ENCODE results near the gene GLT8D1.
"Not testable (repeated sequence)": the region's sequence is repeated elsewhere in the genome, so short reads cannot be mapped to it uniquely, and the experiment has no call there.

The GLT8D1 gene

DNA sequence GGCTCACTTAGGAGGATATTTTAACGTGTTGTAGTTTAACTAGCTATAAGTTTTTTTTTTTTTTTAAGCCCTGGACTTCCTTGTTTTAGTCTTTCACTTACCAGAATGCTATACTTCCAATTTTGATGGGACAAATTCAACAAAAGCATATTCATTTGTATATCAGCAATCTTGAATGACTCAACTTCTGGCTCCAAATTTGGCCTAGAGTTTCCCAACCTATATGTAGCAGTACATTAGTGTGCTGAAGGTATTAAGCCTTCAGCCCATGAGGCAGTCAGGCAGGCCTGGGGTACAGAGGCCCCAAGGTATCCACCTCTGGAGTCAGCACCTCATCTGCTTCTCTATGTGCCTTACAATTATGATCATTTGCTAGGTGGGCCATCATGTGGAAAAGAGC is 25.8 kb downstream of the GLT8D1 start:
- WGBS, 2 donors (ENCODE audit: extremely low coverage in 2 of 2, insufficient read length in 2 of 2, insufficient replicate concordance in 1 of 2), result no CpG with 5 or more reads among the region's 1 CpG
- no peak overlapping the region for H3K9ac ChIP-seq (ENCODE audit: low read depth, low read length, poor library complexity)
- H3K27me3 ChIP-seq (ENCODE audit: control insufficient read depth in 3 of 3, insufficient read depth in 3 of 3, low read depth in 1 of 3, low read length in 3 of 3), result no peaks in the 10 kb centered on the region
- no peak overlapping the region for H3K14ac ChIP-seq (ENCODE audit: low read length)
- H3K4me1 ChIP-seq (ENCODE audit: control insufficient read depth in 2 of 2, insufficient read depth in 1 of 2, low read depth in 1 of 2, low read length in 2 of 2), result peaks cover 0 to 17% of the 10 kb centered on the region in 2 donors
- peaks cover 2% of the 10 kb centered on the region for H3K79me1 ChIP-seq (ENCODE audit: low read depth, low read length)
- H3K23ac ChIP-seq (ENCODE audit: low read depth, low read length, poor library complexity), result no peak overlapping the region
- H4K8ac ChIP-seq (ENCODE audit: low read depth, low read length), result no peak overlapping the region
- no peak overlapping the region for H4K91ac ChIP-seq (ENCODE audit: low read depth, low read length, poor library complexity)
- DNase-seq (ENCODE audit: low spot score), result no peak
- H3K4ac ChIP-seq (ENCODE audit: low read length), result no peak overlapping the region
- H3K4me2 ChIP-seq (ENCODE audit: insufficient read depth, low read length, poor library complexity, severe bottlenecking), result no peak overlapping the region
- H3K9me3 ChIP-seq (replicated peaks in 1 of 2; ENCODE audit: control insufficient read depth in 2 of 2, insufficient read depth in 1 of 2, low read depth in 1 of 2, low read length in 2 of 2), result no peaks in the 10 kb centered on the region
- peaks cover 17 to 80% of the 10 kb centered on the region in 2 donors for H3K36me3 ChIP-seq (replicated peaks in 1 of 2; ENCODE audit: control insufficient read depth in 2 of 2, insufficient read depth in 2 of 2, low read length in 2 of 2)
- no peak overlapping the region for H3K4me3 ChIP-seq (ENCODE audit: low read length in 2 of 2)
- no peak overlapping the region for H2AFZ ChIP-seq (ENCODE audit: low read length)
- H2AK5ac ChIP-seq (ENCODE audit: low read depth, low read length), result no peak overlapping the region
- no peak overlapping the region for H2BK15ac ChIP-seq (ENCODE audit: low read length)
- no peak overlapping the region for H2BK5ac ChIP-seq (ENCODE audit: low read length)
- no peak overlapping the region for H2BK12ac ChIP-seq (ENCODE audit: low read length)
- H3K18ac ChIP-seq (ENCODE audit: low read length), result no peak overlapping the region
- no peak overlapping the region for H3K27ac ChIP-seq (replicated peaks; ENCODE audit: low read length)
- H2BK120ac ChIP-seq (ENCODE audit: low read depth, low read length), result no peak overlapping the region

DNA sequence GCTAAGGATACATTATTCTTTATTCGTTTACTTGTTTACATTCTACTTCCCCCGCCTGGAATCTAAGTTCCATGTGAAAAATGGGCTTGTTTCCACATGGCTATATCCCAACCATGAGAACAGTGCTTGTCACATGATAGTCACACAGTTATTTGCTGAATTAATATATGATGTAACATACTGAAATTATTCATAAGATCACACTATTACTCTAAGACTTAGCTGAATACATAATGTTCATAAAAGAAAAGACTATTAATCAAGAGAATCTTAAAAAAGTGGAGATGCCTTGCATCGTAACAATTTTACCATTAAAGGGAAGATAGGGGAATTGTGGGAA is 26.4 kb downstream of the GLT8D1 start:
- Histone ChIP-seq H3K4me1 (ENCODE audit: control insufficient read depth in 2 of 2, insufficient read depth in 1 of 2, low read depth in 1 of 2, low read length in 2 of 2) (peaks cover 0 to 14% of the 10 kb centered on the region in 2 donors), H4K91ac (ENCODE audit: low read depth, low read length, poor library complexity) (no peak overlapping the region), H2AK5ac (ENCODE audit: low read depth, low read length) (no peak overlapping the region), H3K4me3 (ENCODE audit: low read length in 2 of 2) (no peak overlapping the region), H2BK12ac (ENCODE audit: low read length) (no peak overlapping the region), H3K36me3 (replicated peaks in 1 of 2; ENCODE audit: control insufficient read depth in 2 of 2, insufficient read depth in 2 of 2, low read length in 2 of 2) (peaks cover 17 to 83% of the 10 kb centered on the region in 2 donors), H2BK5ac (ENCODE audit: low read length) (no peak overlapping the region), H3K4me2 (ENCODE audit: insufficient read depth, low read length, poor library complexity, severe bottlenecking) (no peak overlapping the region), H2AFZ (ENCODE audit: low read length) (no peak overlapping the region), H3K9ac (ENCODE audit: low read depth, low read length, poor library complexity) (no peak overlapping the region), H4K8ac (ENCODE audit: low read depth, low read length) (no peak overlapping the region), H3K14ac (ENCODE audit: low read length) (no peak overlapping the region), H3K23ac (ENCODE audit: low read depth, low read length, poor library complexity) (no peak overlapping the region), H3K27me3 (ENCODE audit: control insufficient read depth in 3 of 3, insufficient read depth in 3 of 3, low read depth in 1 of 3, low read length in 3 of 3) (no peaks in the 10 kb centered on the region), H3K79me1 (ENCODE audit: low read depth, low read length) (peaks cover 2% of the 10 kb centered on the region), H3K9me3 (replicated peaks in 1 of 2; ENCODE audit: control insufficient read depth in 2 of 2, insufficient read depth in 1 of 2, low read depth in 1 of 2, low read length in 2 of 2) (no peaks in the 10 kb centered on the region), H3K4ac (ENCODE audit: low read length) (no peak overlapping the region), H3K27ac (replicated peaks; ENCODE audit: low read length) (no peak overlapping the region), H2BK15ac (ENCODE audit: low read length) (no peak overlapping the region), H2BK120ac (ENCODE audit: low read depth, low read length) (no peak overlapping the region), H3K18ac (ENCODE audit: low read length) (no peak overlapping the region)
- WGBS, 2 donors (ENCODE audit: extremely low coverage in 2 of 2, insufficient read length in 2 of 2, insufficient replicate concordance in 1 of 2), result no CpG with 5 or more reads among the region's 3 CpGs
- no peak for DNase-seq (ENCODE audit: low spot score)

DNA sequence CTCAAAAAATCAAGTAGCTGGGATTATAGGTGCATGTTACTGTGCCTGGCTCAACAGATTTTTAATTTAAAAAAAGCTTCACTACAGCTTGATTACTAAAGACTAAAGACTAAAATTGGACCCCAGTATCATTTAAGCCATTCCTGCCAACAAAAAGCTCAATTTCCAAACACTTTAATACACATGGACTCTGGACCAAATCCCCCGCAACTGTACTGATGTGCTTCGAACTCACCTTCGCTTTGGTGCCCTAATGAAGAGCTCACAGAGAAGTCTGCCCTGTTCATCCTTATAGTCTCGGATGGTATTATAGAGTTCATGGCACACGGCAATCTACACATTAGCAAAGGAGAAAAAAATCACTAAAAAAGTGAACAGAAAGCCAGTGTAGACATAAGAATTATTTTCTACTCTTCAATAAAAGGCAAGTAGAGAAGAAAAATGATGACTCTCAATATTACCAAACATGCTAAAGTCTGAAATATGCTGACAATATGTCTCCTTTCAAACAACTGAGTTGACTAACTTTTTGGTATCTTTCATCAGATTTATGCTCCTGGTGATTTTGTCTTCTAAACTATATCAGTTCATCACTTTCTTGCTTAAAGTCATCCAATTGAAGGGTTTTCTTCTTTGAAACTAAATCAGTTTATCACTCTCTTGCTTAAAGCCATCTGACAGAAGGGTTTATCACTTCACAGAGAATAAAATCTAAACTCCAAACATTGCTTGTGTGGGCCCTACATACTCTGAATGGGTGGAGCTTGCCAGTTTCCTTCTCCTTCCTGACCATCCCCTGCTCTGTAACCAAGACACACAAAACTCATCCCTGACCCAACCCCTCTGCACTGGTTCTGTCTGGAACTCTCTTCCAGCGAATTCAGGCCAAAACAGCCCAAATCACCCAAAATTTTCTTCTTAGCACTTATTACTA is 27.1 kb downstream of the GLT8D1 start:
- Histone ChIP-seq H2AFZ (ENCODE audit: low read length) (no peak overlapping the region), H3K23ac (ENCODE audit: low read depth, low read length, poor library complexity) (no peak overlapping the region), H2BK120ac (ENCODE audit: low read depth, low read length) (no peak overlapping the region), H3K79me1 (ENCODE audit: low read depth, low read length) (peaks cover 2% of the 10 kb centered on the region), H3K27me3 (ENCODE audit: control insufficient read depth in 3 of 3, insufficient read depth in 3 of 3, low read depth in 1 of 3, low read length in 3 of 3) (no peaks in the 10 kb centered on the region), H3K9me3 (replicated peaks in 1 of 2; ENCODE audit: control insufficient read depth in 2 of 2, insufficient read depth in 1 of 2, low read depth in 1 of 2, low read length in 2 of 2) (no peaks in the 10 kb centered on the region), H3K27ac (replicated peaks; ENCODE audit: low read length) (no peak overlapping the region), H2AK5ac (ENCODE audit: low read depth, low read length) (no peak overlapping the region), H3K4me1 (ENCODE audit: control insufficient read depth in 2 of 2, insufficient read depth in 1 of 2, low read depth in 1 of 2, low read length in 2 of 2) (peaks cover 0 to 12% of the 10 kb centered on the region in 2 donors), H3K36me3 (replicated peaks in 1 of 2; ENCODE audit: control insufficient read depth in 2 of 2, insufficient read depth in 2 of 2, low read length in 2 of 2) (peaks cover 17 to 83% of the 10 kb centered on the region in 2 donors), H4K91ac (ENCODE audit: low read depth, low read length, poor library complexity) (no peak overlapping the region), H3K14ac (ENCODE audit: low read length) (no peak overlapping the region), H2BK15ac (ENCODE audit: low read length) (no peak overlapping the region), H3K4ac (ENCODE audit: low read length) (no peak overlapping the region), H3K4me2 (ENCODE audit: insufficient read depth, low read length, poor library complexity, severe bottlenecking) (no peak overlapping the region), H2BK5ac (ENCODE audit: low read length) (no peak overlapping the region), H3K4me3 (ENCODE audit: low read length in 2 of 2) (no peak overlapping the region), H2BK12ac (ENCODE audit: low read length) (no peak overlapping the region), H4K8ac (ENCODE audit: low read depth, low read length) (no peak overlapping the region), H3K9ac (ENCODE audit: low read depth, low read length, poor library complexity) (no peak overlapping the region), H3K18ac (ENCODE audit: low read length) (no peak overlapping the region)
- WGBS, 2 donors (ENCODE audit: extremely low coverage in 2 of 2, insufficient read length in 2 of 2, insufficient replicate concordance in 1 of 2), result no CpG with 5 or more reads among the region's 6 CpGs
- DNase-seq (ENCODE audit: low spot score), result no peak

DNA sequence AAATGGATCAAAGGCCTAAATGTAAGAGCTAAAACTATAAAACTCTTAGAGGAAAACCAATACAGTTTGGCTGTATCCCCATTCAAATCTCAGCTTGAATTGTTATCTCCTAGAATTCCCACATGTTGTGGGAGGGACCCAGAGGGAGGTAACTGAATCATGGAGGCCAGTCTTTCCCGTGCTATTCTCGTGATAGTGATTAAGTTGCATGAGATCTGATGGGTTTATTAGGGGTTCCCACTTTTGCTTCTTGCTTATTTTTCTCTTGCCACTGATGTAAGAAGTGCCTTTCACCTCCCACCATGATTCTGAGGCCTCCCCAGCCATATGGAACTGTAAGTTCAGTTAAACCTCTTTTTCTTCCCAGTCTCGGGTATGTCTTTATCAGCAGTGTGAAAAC is 29.4 kb downstream of the GLT8D1 start:
- not testable (repeated sequence) for H3K27ac ChIP-seq (replicated peaks; ENCODE audit: low read length); H3K4me2 ChIP-seq (ENCODE audit: insufficient read depth, low read length, poor library complexity, severe bottlenecking); H4K8ac ChIP-seq (ENCODE audit: low read depth, low read length); H3K9ac ChIP-seq (ENCODE audit: low read depth, low read length, poor library complexity); H3K4me3 ChIP-seq (ENCODE audit: low read length in 2 of 2); H3K27me3 ChIP-seq (ENCODE audit: control insufficient read depth in 3 of 3, insufficient read depth in 3 of 3, low read depth in 1 of 3, low read length in 3 of 3); H2BK5ac ChIP-seq (ENCODE audit: low read length); H2BK15ac ChIP-seq (ENCODE audit: low read length); H2BK120ac ChIP-seq (ENCODE audit: low read depth, low read length); H4K91ac ChIP-seq (ENCODE audit: low read depth, low read length, poor library complexity); H3K14ac ChIP-seq (ENCODE audit: low read length); H3K9me3 ChIP-seq (replicated peaks in 1 of 2; ENCODE audit: control insufficient read depth in 2 of 2, insufficient read depth in 1 of 2, low read depth in 1 of 2, low read length in 2 of 2); H2BK12ac ChIP-seq (ENCODE audit: low read length); H3K4ac ChIP-seq (ENCODE audit: low read length); H2AFZ ChIP-seq (ENCODE audit: low read length); H3K4me1 ChIP-seq (ENCODE audit: control insufficient read depth in 2 of 2, insufficient read depth in 1 of 2, low read depth in 1 of 2, low read length in 2 of 2); H3K23ac ChIP-seq (ENCODE audit: low read depth, low read length, poor library complexity); H3K79me1 ChIP-seq (ENCODE audit: low read depth, low read length); DNase-seq (ENCODE audit: low spot score); H3K18ac ChIP-seq (ENCODE audit: low read length); H2AK5ac ChIP-seq (ENCODE audit: low read depth, low read length)
- H3K36me3 ChIP-seq (replicated peaks in 1 of 2; ENCODE audit: control insufficient read depth in 2 of 2, insufficient read depth in 2 of 2, low read length in 2 of 2), result peaks cover 22 to 91% of the 10 kb centered on the region in 2 donors
- WGBS, 2 donors (ENCODE audit: extremely low coverage in 2 of 2, insufficient read length in 2 of 2, insufficient replicate concordance in 1 of 2), result no CpG with 5 or more reads among the region's 3 CpGs

Measured in neuronal stem cell (in vitro differentiated cells).